HG03095 (cell line): ENCODE measurements around the gene GALNT17.

Experiments
- ATAC-seq: cut with Tn5 transposase; IDR thresholded peaks from one replicate; pipeline ENCODE4 v1.9.1; 2021; ENCODE audit warnings: moderate library complexity; ENCODE audit not compliant: unreplicated experiment

The GALNT17 gene

DNA sequence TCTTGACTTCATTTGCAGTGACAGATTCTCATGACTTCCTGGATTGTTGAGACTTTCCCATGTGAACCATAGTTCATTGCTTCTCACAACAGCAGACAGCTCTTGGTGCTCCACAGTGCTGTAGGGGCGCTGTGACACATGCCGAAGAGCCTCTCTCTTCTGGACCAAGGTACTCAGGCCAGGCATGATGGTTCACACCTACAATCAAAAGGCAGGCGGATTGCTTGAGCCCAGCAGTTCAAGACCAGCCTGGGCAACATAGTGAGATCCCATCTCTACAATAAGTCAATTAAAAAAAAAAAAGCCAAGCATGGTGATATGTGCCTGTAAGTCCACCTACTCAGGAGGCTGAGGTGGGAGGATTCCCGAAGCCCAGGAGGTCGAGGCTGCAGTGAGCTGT is 354.5 kb downstream of the GALNT17 start:
- ATAC-seq, result no peak

DNA sequence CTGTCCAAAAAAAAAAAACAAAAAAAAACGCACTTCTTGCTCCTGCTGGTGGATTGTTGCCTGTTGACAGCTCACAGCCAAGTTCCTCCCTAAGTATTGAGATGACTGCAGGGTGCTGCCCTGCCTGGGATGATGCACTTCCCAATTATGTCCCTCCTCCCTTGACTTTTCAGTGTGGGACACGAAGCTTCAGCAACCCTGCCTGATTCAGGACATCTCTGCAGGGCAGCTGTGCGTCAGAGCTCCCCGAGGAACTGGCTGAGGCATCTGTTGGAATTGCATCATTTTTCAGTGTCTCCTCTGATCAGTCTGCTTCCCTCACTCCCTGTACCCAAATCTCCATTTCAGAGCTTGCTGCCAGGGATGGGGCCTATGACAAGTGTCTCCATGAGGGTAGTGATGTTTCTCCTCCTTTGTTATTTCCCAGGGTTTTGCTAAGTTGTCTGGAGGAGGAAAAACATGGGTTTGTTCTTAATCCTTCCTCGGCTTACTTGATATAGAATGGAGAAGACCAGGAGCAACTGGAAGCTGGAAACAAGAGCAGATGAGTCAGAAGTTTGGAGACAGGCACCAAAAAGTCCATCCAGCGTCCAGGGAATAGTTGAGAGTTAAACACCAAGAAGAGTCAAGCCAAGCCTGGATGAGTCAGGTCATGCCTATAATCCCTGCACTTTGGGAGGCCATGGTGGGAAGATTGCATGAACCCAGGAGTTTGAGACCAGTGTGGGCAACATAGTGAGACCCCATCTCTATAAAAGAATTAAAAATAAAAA is 355.1 kb downstream of the GALNT17 start:
- no peak for ATAC-seq

DNA sequence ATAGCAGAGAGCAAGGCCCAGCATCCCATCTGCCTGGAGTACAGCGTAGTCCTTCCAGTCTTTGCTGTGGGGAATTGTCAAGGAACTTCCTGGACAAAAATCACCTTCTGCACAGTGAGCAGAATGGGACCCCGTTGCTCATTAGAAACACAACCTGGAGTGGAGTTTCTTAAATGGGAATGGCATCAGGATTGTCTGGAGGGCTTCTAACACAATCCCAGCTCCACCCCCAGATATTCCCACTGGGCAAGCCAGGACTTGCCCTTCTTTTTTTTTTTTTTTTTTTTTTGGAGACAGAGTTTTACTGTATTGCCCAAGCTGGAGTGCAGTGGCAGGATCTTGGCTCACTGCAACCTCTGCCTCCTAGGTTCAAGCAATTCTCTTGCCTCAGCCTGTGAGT is 356.4 kb downstream of the GALNT17 start:
- no peak for ATAC-seq

DNA sequence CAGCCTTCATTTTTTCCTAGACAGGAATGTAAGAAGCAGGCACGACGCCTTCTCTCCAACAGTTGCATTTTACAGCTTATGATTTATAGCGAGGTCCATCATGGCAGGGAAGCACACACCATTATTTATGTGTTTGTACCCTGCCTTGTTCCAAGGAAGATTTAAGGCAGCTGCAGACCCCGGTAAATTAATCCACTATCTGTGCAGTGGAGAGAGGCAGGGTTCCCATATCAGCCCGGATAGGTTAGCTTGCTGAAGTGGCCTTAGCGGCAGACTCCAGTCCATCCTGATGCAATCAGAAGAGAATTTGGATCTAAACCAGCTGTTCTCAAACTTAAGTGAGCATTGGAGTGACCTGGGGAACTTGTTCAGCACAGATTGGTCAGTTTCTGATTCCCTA is 359.4 kb downstream of the GALNT17 start:
- no peak for ATAC-seq

DNA sequence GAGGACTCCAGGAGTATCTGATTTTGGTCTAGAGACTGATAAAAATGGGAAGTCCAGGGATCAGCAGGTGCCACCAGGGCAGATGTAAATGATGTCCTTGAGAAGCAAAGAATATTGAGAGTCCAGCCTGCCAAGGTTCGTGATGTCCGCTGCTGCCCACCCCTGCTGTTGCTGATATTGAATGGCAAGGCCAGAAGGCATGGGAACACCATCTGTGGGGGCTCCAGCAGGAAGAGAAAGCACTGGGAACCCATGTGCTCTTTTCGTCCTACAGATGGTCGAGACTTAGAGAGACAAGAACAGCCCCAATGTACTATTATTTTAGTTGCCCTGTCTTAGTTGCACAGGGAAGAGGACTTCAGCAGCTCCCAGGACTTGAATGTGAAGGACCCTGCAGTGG is 363.9 kb downstream of the GALNT17 start:
- ATAC-seq, result no peak

DNA sequence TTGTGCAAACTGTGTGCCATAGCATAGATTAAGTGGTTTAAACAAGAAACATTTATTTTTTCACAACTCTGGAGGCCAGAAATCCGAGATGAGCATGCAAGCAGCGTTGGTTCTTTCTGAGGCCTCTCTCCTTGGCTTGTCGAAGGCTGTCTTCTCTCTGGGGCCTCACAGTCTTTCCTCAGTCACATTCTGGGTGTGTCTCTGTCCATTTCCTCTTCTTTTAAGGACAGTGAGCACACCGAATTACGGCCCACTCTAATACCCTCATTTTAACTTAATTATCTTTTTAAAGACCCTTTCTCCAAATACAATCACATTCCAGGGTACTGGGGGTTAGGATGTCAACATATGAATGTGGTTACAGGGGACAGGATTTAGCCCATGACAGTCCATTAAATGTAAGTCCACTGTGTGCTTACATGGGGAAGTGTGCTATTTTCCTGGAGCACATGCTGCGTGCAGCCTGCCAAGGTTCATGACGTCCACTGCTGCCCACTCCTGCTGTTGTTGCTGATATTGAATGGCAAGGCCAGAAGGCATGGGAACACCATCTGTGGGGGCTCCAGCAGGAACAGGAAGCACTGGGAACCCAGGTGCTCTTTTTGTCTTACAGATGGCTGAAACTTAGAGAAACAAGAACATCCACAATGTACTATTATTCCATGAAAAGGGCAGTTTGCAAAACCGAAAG is 365.5 kb downstream of the GALNT17 start:
- ATAC-seq, result no peak

DNA sequence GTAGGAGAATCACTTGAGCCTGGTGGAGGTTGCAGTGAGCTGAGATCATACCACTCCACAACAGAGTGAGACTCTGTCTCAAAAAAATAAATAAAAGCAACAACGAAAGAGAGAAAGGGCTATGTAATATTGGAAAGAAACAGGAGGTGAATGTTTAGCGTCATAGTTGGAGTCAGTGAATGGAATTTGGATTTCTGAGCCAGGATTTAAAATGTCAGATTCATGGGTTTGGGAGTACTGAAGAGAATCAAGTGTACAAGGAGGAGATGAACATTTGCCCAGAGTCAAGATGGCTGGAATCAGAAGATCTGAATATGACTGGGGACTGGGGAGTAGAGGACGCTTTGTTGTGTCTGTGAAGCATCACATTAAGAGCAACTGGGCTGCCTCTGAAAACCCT is 366.4 kb downstream of the GALNT17 start:
- ATAC-seq, result no peak

DNA sequence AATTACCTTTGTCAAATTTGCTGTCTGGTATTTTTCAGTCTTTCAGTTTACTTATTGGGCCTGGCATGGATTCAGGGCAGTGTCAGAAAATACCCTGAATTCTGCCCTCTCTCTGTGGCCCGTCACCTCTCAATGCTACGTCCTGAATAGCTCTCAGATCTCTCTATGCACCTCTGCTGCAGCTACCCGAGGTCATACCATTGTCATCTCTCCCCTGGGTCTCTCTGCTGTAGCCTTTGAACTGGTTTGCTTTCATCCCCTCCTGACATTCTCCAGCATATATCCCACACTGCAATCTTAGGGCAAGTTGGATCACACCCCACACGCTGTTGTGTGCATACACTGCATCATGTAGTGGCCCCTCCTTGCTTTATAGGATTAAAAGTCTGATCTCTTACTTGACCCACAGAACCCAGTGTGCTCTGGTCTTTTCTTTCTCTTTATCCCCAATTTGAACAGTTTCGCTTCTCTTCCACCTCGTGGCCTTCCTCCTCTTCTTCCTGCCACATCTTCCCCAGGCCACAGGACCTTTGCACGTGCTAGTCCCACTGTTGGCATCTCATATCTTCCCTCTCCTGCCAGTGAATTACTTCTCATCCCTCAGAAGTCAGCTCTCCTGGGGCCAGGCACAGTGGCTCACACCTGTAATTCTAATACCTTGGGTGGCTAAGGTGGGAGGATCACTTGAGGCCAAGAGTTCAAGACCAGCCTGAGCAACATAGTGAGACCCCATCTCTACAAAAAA is 372.9 kb downstream of the GALNT17 start:
- ATAC-seq, result no peak

DNA sequence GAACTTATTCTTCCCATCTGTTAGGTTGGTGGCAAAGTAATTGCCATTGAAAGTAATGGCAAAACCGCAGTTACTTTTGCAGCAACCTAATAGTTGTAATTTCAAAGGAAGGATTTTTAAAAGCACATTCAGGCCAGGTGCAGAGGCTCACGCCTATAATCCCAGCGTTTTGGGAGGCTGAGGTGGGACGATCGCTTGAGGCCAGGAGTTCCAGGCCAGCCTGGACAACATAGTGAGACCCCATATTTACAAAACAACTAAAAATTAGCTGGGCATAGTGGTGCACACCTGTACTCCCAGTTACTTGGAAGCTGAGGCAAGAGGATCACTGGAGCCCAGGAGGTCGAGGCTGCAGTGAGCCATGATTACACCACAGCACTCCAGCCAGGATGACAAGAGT is 374.9 kb downstream of the GALNT17 start:
- no peak for ATAC-seq

DNA sequence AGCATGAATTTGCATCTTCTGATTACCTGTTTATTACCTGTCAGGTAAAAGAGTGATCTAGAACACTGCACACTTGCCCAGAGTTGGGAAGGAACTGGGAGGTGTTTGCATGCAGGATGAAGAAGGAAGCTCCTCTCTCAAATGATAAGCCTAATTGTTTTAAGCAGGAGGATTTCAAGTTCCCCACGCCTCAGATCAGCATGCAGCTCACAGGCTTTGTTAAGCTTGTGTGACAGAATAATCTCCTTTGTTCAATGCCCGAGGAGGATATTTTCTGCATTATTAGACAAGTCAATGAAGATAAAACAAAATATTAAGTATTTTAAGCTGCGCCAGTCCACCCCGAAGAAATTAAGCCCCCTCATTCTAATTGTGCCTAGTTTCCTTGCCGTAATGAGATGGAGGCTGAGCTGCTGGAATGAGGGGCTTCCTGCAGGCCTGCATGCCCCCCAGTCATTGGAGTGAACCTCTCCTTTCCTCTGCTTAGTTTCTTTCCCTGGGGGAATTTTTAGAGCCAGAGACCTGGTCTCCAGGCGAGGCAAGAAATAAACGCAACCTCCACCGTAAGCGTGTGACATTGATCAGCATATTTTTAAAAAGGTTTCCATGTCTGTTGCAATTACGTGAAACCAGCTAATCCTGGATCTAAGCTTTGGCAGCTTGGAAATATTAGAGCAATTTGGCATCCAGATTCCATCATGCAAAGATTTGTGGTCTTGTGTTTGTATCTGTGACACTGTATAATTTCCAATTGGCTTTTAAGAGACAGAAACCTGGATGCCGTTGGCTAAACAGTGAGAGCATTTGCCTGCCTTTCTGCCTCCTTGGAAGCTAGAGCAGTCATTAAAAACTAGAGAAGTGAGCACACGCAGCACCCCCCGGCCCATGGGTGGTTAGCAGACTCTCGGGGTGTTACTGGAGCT is 376.0 kb downstream of the GALNT17 start:
- no peak for ATAC-seq

DNA sequence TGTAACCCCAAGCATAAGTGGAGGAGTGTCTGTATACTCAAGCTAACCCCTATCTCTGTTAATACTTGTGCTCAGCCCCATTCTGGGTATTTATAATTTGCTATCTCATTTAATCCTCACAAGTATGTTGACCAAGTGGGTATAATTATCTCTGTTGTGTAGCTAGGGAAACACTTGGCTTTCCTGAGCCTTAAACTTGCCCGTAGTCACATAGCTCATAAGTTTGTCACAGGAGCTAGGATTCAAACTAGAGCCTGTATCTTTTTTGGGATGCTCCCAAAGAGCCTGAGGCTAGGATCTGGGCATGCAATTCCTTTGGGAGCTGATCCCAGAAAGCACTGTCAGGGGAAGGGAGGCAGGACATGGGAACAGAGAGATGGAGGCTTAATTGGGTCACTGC is 377.4 kb downstream of the GALNT17 start:
- ATAC-seq, result no peak

DNA sequence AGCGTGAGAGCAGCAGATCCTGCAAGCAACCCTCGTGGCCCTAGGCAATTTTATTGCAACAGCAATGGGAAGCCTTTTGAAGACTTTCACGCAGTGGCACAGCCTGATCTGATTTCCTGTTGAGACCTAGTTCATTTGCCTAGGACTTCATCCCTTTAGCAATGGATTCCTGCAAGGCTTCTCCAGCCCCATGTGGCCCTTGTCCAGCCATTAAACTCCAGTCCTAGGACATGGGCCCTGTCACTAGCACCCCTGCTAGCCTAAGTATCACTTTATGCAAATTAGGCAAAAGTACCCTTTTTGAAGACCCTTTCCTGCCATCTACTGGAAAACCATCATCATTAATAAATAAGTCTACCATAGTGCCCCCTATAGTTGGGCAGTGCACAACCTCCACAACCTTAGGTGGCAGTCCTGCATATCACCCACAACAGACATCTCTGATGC is 379.4 kb downstream of the GALNT17 start:
- no peak for ATAC-seq

DNA sequence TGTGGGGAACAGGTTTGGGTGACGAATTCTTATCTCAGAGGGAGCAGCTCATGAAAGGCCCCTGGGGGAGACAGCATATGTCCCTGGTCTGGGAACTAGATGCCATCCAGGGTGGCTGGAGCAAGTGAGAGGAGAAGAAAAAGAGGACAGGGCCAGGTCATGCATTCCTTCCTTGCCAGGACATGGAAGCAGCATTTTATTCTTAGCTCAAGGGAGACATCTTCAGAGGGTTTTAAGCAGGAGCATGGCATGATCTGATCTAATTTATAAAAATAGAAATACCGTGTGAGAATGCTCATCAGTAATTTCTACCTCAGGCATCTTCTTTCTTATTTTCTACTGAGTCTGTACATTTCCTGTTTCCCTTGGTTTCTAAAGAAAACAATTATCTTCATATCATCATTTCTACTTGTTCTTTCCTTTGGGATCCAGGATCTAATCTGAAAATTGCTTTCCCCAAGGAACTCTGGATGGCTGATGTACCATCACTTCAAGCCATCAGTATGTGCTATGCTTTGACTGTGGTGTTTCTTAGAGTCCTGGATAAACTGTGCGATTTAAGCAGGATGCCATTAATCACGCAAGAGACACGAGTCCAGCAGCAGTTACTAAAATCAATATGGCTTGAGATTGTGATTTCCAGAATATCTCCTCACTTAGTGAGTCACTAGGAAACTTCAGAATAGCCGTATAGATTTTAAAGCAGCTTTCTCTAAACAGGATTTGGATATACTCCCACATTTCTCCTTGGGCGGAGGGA is 386.2 kb downstream of the GALNT17 start:
- ATAC-seq, result no peak

DNA sequence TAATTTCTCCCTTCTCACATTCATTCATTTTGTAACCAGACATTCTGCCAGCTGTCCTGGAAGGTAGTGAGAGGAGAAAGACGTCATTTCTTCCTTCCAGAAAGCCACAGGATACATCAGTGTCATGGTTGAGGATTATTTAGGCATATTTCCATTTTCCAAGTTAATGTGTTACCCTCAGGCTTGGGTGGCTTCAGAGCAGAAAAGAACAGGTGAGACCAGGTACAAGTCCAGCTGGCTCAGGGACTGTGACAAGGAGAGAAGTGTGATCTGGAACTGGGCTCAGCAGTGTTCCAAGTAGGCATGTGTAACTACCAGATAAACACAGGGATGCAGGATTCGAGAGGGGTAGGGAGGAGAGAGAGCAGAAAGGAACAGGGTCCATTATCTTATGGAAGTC is 386.9 kb downstream of the GALNT17 start:
- no peak for ATAC-seq

DNA sequence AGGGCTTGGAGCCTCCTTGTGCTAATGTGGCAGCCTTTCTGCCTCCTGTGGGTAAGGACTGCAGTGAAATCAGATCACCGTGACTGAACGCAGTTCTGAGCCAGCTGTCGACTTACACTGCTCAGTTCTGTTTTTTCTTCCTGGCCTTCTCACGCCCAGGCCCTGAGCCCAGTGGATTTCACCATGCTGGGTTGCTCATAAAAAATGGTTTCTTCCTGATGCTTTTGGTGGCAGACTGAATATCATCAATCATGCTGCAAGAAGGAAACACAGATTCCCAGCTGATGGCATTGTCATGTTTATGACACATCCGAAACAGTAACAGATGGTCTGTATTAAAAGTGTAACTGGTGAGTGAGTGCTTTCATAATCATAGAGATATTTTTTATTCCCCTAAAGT is 389.6 kb downstream of the GALNT17 start:
- ATAC-seq, result no peak

DNA sequence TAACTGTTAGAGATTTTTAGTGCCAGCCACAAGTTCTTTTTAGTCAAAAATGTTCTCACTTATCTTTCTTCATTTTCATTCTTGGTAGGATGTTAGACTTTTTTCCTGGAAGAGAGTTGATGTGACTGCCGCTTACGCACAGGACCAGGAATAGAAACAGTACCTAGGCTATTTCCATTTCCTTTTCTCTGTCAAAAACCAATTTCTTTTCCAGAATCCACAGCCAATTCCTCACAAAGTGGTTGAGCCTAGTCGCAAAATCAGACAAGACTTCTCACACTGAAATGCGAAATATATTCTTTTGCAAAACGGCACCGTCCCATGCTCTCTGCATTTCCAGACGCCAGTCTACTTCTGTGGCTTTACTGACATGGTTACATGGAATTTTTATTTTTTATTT is 394.2 kb downstream of the GALNT17 start:
- no peak for ATAC-seq

DNA sequence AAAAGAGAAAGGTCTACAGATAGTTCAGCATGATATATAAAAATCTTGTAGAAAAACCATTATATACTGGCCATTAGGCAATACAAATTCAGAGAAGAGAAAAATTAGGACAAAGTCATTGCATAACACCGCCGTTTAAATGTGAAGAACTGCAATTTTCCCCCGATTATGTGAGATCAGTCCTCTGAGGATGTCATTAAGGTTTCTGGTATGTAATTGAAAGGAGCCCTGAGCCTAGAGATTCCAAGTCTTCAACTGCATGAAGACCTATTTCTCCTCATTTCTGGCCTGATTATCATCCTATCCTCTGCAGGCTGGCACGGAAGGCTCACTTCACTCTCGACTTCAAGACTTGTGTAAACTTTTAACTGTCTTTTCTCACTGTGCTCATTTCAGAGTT is 395.3 kb downstream of the GALNT17 start:
- ATAC-seq, result no peak

DNA sequence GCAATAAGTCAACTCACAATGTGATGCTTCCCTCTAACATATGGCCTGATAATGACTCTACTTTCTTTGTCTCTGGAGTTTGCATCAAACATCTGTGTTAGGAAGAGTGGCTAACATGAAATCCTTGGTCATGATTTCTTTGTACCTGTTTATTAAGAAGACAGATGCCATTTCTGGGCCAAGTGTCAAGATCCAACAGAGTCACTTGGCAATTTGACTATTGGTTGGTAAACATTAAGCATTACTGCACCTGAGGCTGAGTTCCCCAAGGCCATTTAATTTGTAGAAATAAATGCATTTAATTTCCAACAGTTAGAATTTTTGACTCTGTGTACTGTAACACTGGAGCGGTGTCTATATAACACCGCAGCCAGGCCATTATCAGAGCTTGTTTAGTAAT is 403.7 kb downstream of the GALNT17 start:
- no peak for ATAC-seq

DNA sequence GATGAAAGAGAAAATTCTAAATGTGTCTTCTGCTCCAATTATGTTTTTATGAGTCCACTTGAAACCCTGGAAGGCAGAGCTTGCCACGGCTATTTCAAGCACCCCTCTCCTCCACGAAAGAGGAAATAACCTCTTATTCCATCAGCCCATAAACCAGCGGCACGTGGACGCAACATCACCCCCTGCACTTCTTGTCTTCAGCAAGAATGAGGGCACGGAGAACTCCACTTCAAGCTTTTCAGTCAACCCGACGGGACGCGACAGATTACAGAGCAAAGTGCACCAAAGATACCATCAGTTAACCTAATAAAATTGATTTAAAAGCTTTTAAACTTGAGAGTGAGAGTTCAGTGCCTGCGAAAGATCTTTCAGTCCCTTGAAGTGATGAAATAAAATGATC is 406.3 kb downstream of the GALNT17 start:
- no peak for ATAC-seq

DNA sequence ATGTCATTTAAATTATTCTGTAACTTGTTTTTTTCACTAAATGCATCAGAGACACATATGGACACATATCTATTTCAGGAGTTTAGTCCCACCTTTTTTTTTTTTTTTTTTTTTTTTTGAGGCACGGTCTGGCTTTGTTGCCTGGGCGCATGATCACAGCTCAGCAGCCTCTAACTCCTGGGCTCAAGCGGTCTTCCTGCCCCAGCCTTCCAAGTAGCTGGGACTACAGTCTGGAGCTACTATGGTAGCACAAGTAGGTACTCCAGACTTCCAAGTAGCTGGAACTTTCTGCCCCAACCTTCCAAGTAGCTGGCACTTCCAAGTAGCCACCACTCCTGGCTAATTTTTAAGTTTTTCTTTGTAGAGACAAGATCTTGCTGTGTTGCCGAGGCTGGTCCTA is 407.7 kb downstream of the GALNT17 start:
- ATAC-seq, result no peak
